Effector memory CD8-positive, alpha-beta T cell (primary cell): ENCODE measurements around the gene PRKAB2.
"Not testable (repeated sequence)": the region's sequence is repeated elsewhere in the genome, so short reads cannot be mapped to it uniquely, and the experiment has no call there.

Experiments
- ATAC-seq: fragments of 150-1000 bp; cut with Tn5 transposase; replicated peaks from 2 replicates; pipeline ENCODE4 v1.10.0; 2021; ENCODE audit warnings: mild to moderate bottlenecking, moderate library complexity
- DNase-seq, 3 experiments: peaks; one replicate each; pipeline ENCODE4 v3.0.0; 2021
- H3K27ac Mint-ChIP-seq, 2 donors: one replicate each; pipeline ENCODE4 v1.8.0; 2022; ENCODE audit warnings: mild to moderate bottlenecking in 2 of 2, mixed read lengths in 2 of 2, moderate library complexity in 2 of 2
- H3K27me3 Mint-ChIP-seq, 2 donors: one replicate each; pipeline ENCODE4 v1.8.0; 2022; ENCODE audit warnings: mixed read lengths in 2 of 2
- H3K36me3 Mint-ChIP-seq: one replicate; pipeline ENCODE4 v1.8.0; 2022; ENCODE audit warnings: mild to moderate bottlenecking, moderate library complexity, mixed read lengths; ENCODE audit not compliant: insufficient read depth
- H3K4me1 Mint-ChIP-seq, 2 donors: one replicate each; pipeline ENCODE4 v1.8.0; 2022; ENCODE audit warnings: low read depth in 2 of 2, mixed read lengths in 2 of 2
- H3K4me3 Mint-ChIP-seq, 2 donors: one replicate each; pipeline ENCODE4 v1.8.0; 2022; ENCODE audit warnings: mild to moderate bottlenecking in 2 of 2, mixed read lengths in 2 of 2, moderate library complexity in 2 of 2
- H3K9me3 Mint-ChIP-seq, 2 donors: one replicate each; pipeline ENCODE4 v1.8.0; 2022; ENCODE audit warnings: mixed read lengths in 2 of 2

The PRKAB2 gene

DNA sequence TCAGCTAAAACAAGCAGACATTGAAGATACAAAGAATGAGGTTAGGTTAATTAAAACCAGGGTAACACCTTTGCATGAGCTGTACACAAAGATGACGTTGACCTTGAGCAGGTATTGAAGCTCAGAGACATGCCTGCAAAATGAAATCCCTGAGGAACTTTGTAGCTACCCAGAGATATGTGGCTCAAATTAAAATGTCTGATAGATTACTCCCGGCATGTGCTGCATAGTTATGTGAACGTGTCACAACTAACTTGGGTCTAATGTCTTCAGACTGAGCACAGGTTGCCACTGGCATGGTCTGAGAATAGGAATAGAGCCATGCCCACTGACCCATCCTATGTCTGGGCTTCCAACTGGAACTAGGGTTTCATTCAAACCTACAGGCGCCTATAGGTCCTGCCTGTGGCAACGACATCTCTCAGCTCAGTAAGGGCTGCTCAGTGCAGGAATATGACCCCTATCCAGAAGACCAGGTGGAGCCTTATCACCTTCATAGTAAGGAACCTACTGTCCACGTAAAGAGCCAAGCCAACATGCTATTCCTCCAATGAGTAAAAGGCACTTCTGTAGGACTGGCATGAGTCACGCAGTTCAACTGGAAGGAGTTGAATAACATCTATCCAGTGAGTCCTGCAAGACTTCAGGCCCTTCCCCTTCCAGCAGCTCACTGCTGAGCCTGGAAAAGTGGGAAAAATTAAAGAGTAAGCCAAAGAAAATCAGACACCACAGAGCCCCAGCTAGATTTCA lies 60.7 kb downstream of the PRKAB2 start:
- DNase-seq (no peak), ATAC-seq (no peak)
- H3K4me3 Mint-ChIP-seq, result no peak overlapping the region
- H3K27ac Mint-ChIP-seq, result no peak overlapping the region
- no peaks in the 10 kb centered on the region for H3K9me3 Mint-ChIP-seq
- H3K36me3 Mint-ChIP-seq, result no peaks in the 10 kb centered on the region
- H3K27me3 Mint-ChIP-seq, result peaks cover 26 to 44% of the 10 kb centered on the region in 2 donors
- no peaks in the 10 kb centered on the region for H3K4me1 Mint-ChIP-seq

- Mint-ChIP-seq H3K27ac (no peak overlapping the region), H3K9me3 (no peaks in the 10 kb centered on the region), H3K27me3 (peaks cover 31 to 50% of the 10 kb centered on the region in 2 donors), H3K36me3 (no peaks in the 10 kb centered on the region), H3K4me1 (no peaks in the 10 kb centered on the region), H3K4me3 (no peak overlapping the region)
- DNase-seq (no peak), ATAC-seq (no peak)
Measured at GRCh38 chr1:147110872-147111271, 61.4 kb downstream of the PRKAB2 start.

DNA sequence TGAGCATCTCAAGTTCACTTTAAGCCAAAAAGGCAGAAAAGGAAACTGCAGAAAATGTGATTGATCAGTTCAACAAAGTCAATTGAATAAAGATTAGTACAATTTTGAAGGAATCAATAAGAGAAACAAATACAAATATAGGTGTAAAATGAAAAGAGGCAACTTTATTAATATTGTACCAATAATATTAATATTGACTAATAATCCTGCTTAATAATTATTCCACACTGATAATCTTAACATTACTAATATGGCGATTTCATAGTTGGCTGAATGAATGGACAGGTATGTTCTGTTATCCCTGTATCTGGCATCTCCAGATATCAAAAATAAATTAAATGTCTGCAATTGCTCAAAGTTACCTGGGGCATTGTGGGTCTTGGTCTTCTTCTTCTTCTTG lies 61.8 kb downstream of the PRKAB2 start:
- ATAC-seq, result no peak
- Mint-ChIP-seq H3K27me3 (peaks cover 34 to 54% of the 10 kb centered on the region in 2 donors), H3K9me3 (no peaks in the 10 kb centered on the region), H3K4me3 (no peak overlapping the region), H3K36me3 (no peaks in the 10 kb centered on the region), H3K27ac (no peak overlapping the region), H3K4me1 (no peaks in the 10 kb centered on the region)
- no peak for DNase-seq

GRCh38 chr1:147109762-147110161 lies 62.5 kb downstream of the PRKAB2 start:
- H3K36me3 Mint-ChIP-seq, result no peaks in the 10 kb centered on the region

DNA sequence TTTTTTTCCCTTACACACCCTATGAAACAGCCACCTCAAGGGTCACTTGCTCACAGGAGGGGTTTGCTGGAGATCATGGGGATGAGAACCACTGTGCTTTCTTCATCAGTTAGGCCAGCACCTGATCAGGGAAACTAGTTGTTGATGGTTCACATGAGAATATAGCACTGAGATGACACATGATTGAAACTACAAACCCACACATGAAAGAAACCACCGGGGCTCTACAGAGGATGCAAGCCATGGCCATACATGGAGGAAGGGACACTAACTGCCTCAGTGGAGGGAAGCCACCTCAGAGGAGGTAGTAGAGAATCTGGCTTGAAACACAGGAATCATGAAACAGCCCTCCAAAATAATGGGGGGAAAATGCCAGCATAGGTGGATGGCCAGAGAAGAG lies 63.2 kb downstream of the PRKAB2 start:
- ATAC-seq, result no peak
- Mint-ChIP-seq H3K27me3 (peaks cover 34 to 54% of the 10 kb centered on the region in 2 donors), H3K4me3 (no peak overlapping the region), H3K9me3 (no peaks in the 10 kb centered on the region), H3K27ac (no peak overlapping the region), H3K4me1 (no peaks in the 10 kb centered on the region), H3K36me3 (no peaks in the 10 kb centered on the region)
- no peak for DNase-seq

More at GRCh38 chr1:147109762-147110161, 62.5 kb downstream of the PRKAB2 start:
- H3K9me3 Mint-ChIP-seq, result no peaks in the 10 kb centered on the region
- DNase-seq (no peak), ATAC-seq (no peak)
- no peak overlapping the region for H3K4me3 Mint-ChIP-seq
- peaks cover 34 to 54% of the 10 kb centered on the region in 2 donors for H3K27me3 Mint-ChIP-seq
- no peak overlapping the region for H3K27ac Mint-ChIP-seq
- no peaks in the 10 kb centered on the region for H3K4me1 Mint-ChIP-seq

DNA sequence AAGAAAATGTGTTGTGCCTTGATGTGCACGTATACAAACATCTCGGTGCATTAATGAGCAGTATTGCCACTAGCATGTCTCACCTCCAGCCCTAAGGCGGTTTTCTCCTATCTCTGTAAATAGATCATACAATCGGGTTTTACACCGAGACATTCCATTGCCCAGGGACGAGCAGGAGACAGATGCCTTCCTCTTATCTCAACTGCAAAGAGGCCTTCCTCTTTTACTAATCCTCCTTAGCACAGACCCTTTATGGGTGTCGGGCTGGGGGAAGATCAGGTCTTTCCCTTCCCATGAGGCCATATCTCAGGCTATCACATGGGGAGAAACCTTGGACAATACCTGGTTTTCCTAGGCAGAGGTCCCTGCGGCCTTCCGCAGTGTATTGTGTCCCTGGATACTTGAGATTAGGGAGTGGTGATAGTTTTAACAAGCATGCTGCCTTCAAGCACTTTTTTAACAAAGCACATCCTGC lies 65.8 kb downstream of the PRKAB2 start:
- H3K36me3 Mint-ChIP-seq, H3K4me3 Mint-ChIP-seq, ATAC-seq, H3K9me3 Mint-ChIP-seq, DNase-seq, H3K27ac Mint-ChIP-seq, H3K4me1 Mint-ChIP-seq: not testable (repeated sequence)
- H3K27me3 Mint-ChIP-seq, result peaks cover 41 to 73% of the 10 kb centered on the region in 2 donors

GRCh38 chr1:147105909-147106308 lies 66.4 kb downstream of the PRKAB2 start:
- no peak for DNase-seq
- Mint-ChIP-seq H3K4me1 (no peaks in the 10 kb centered on the region), H3K9me3 (no peaks in the 10 kb centered on the region), H3K4me3 (no peak overlapping the region), H3K27me3 (peaks cover 44 to 72% of the 10 kb centered on the region in 2 donors), H3K27ac (no peak overlapping the region), H3K36me3 (no peaks in the 10 kb centered on the region)
- no peak for ATAC-seq
